ENCODE results near the gene BTK.
"Not testable (repeated sequence)": the region's sequence is repeated elsewhere in the genome, so short reads cannot be mapped to it uniquely, and the experiment has no call there.

The BTK gene

DNA sequence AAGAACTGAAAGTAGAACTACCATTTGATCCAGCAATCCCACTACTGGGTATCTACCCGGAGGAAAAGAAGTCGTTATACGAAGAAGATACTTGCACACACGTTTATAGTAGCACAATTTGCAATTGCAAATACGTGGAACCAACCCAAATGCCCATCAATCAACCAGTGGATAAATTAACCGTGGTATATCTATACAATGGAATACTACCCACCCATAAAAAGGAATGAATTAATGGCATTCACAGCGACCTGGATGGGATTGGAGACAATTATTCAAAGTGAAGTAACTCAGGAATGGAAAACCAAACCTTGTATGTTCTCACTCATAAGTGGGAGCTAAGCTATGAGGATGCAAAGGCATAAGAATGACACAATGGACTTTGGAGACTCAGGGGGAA lies 51.7 kb downstream of the BTK start:
- not testable (repeated sequence) for DNase-seq

DNA sequence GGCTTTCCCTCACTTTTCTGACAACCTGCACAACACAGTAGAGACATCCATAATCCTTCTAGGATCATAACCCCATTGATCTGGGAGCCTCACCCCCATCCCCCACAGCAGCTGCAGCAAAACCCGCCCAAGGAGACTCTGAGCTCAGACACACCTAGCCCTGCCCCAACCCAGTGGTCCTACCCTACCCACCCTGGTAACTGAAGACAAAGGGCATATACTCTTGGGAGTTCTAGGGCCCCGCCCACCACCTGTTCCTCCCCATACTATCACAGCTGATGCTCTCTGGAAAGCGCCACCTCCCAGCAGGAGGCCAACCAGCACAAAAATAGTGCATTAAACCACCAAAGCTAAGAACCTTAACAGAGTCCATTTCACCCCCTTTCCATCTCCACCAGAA lies 59.4 kb downstream of the BTK start:
- DNase-seq = not testable (repeated sequence)

DNA sequence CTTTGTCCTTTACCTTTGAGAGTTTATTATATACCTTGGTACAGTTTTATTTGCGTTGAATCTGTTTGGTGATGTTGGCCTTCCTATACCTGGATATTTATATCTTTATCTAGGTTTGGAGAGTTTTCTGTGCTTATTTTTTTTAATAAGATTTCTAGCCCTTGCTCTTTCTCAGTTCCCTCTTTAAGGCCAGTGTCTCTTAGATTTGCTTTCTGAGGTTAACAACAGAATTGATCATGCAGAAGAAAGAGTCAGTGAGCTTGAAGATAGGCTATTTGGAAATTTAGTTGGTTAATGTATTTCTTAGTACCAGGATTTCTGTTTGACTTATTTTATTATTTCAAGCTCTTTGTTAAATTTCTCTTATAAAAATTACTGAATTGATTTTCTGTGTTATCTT lies 82.2 kb downstream of the BTK start:
- DNase-seq = no peak

All from NCI-H748 treated with DMSO at 0.1 percent for 48 hours (cell line).